ENCODE measurements around the gene WDR59.
"Not testable (repeated sequence)": the region's sequence is repeated elsewhere in the genome, so short reads cannot be mapped to it uniquely, and the experiment has no call there.

Gene WDR59

GRCh38 chr16:74975591-74975990, 9.3 kb downstream of the WDR59 start:
- no peak for DNase-seq (ENCODE audit: low read depth)

- no peak for DNase-seq (ENCODE audit: low read depth)
Observed at GRCh38 chr16:74973304-74973703, 11.6 kb downstream of the WDR59 start.

DNA sequence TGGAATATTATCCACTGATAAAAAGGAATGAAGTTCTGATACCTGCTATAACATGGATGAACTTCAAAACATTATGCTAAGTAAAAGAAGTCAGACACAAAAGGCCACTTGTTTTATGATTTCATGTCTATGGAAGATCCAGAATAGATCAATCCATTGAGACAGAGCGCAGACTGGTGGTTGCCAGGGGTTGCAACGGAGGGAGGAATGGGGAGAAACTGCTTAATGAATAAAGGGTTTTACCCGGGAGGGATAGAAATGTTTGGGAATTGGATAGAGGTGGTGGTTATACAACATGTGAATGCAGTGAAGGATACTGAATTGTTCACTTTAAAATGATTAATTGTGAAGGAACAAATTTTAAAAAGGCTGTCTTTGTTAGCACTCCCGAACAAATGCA, 30.2 kb downstream of the WDR59 start:
- DNase-seq (ENCODE audit: low read depth) = no peak

- no peak for DNase-seq (ENCODE audit: low read depth)
Observed at GRCh38 chr16:74951681-74952080, 33.2 kb downstream of the WDR59 start.

DNA sequence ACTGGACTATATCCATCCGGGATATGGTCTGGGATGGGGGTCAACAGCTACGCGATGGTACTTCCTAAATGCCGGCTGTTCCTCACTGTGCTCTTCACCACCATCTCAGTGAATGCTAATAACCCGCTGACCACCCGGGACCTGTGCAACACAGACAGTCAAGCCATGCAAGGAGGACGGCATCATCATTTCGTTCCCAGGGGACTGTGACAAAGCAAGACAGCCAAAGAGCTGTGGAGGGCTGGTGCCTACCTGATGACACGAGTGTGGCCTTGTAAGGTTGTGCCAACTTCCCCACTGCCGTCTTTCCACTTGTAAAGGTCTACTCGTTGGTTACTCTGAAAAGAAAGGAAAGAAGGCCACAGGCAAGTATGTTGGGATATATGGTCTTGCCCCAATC, 33.7 kb downstream of the WDR59 start:
- no peak for DNase-seq (ENCODE audit: low read depth)

DNA sequence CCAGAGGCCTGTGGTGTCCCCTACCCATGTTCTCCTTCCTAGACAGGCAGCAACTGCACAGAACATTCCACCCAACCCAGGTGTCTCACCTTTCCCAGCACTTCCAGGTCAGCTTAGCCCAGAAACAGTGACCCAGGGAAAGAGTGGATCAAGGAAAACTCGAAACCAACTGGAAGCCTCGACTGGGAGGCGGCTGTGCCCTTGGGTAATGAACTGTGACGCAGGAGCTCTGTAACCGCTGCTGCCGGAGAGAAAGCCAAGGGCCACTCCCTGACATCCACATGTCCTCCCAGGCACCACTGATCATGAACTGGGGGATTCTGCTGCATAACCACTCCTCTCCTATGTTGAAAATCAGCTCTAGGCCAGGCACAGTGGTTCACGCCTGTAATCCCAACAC, 34.4 kb downstream of the WDR59 start:
- no peak for DNase-seq (ENCODE audit: low read depth)

DNA sequence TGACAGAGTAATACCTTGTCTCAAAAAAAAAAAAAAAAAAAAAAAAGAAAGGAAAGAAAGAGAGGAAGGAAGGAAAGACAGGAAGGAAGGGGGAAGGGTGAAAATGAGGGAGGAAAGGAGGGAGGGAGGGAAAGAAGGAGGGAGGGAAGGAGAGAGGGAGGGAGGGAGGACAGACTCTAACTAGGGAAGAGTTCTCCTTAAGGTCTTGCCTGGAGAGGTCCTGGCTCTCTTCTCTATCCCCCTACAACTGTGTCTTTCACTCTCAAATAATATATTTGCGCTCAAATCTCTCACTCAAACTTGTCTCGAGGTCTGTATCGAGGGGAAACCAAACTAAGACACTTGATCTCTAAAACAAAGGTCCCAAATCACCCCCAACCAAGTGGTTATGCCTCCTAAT, 35.6 kb downstream of the WDR59 start:
- no peak for DNase-seq (ENCODE audit: low read depth)

DNA sequence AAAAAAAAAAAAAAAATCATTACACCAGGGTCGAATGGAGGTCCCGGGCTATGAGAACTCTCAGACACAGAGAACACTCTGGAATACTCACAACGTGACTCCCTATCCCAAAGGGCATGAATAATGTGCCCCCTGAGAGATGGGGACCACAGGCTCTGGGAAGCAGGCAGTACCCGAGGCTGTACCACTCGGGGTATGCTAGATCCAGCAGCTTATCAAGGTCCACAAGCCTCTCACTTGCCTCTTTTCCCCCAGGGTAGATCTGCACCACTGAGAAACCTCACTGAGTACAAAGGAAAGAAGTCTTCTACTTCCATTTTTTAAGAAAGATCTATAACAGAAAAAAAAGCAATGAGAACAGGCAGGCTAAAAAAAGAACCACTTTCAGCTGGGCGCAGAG, 40.5 kb downstream of the WDR59 start:
- no peak for DNase-seq (ENCODE audit: low read depth)

DNA sequence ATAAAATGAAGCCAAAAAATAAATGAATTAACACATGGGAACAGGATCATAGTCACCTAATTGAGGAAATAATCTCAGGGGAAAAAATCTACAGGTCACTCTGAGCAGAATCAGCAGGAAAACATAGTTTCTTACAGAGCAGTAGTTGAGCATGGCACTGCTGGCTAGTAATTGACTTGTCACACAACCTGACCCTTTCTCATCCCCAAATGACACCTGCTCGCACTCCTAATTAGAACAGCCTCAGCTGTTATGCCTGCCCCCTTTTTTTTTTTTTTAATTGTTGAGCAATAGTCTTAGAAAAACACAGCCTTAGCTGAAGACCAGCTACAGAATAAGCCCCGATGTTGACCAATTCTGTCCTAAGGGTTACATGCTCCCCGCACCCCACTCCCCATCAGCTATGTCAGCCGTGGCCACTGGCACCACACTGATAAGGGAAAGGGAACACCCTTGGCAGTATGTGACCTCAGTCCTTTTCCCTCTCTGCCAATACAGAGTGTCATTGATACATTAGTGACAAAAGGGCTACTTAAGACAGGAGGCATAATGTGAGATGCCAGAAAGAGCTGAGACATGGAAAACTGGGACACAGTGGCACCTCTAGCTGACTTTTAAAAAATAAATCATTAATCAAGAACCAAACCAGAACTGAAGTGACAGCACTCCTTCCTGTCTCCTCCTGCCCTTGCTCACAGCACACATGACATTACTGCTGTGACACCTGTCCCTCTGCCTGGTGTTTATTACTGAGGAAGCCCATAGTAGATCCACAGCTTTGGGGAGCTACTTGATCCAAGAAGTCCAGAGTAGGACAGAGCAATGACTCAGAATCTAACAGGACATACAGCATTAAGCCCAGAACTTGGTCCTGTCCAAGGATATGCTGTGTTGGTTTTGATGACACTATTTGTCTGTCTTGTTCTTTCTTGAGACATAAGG, 41.7 kb downstream of the WDR59 start:
- no peak for DNase-seq (ENCODE audit: low read depth)

DNA sequence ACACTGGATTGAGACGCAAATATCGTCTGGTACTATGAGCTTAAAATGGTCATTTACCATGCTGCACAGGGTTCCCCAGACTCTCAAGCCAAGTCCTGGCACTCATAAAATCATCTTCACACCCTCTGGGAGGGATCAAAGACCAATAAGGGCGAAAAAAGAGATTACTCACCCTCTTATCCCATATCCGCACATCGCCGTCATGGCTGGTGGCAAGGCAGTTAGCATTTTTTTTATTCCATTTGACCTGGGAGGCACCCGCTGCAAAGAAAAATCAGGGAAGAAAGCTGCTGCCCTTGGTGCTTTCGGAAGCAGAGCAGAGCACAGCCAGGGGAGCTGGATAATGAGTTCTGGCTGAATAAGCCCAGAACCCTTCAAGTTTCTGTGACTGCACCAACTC, 42.4 kb downstream of the WDR59 start:
- no peak for DNase-seq (ENCODE audit: low read depth)

DNA sequence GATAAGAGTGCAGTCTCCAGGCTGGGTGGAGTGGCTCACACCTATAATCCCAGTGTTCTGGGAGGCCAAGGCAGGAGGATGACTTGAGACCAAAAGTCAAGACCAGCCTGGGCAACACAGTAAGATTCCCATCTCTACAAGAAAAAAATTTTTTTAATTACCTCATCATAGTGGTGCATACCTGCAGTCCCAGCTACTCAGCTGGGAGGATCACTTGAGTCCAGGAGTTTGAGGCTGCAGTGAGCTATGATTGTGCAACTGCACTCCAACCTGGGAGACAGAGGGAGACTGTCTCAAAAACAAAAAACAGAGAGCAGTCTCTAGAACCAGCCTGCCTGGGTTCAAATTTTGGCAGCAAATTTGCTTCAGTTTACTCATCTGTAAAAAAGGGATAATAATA, 45.2 kb downstream of the WDR59 start:
- no peak for DNase-seq (ENCODE audit: low read depth)

- no peak for DNase-seq (ENCODE audit: low read depth)
Observed at GRCh38 chr16:74936902-74937560, 47.9 kb downstream of the WDR59 start.

DNA sequence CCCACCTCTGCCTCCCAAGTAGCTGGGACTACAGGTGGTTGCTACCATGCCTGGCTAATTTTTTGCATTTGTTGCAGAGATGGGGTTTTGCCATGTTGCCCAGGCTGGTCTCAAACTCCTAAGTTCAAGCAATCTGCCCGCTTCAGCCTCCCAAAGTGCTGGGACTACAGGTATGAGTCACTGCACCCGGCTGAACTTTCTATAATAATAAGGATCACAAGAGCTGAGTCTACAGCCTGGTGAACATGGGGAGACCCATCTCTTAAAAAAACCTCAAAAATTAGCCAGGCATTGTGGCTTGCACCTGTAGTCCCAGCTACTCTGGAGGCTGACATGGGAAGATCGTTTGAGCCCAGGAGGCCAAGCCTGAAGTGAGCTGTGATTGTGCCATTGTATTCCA, 53.5 kb downstream of the WDR59 start:
- DNase-seq (ENCODE audit: low read depth) = no peak

GRCh38 chr16:74929636-74930035, 55.3 kb downstream of the WDR59 start:
- DNase-seq (ENCODE audit: low read depth) = no peak

DNA sequence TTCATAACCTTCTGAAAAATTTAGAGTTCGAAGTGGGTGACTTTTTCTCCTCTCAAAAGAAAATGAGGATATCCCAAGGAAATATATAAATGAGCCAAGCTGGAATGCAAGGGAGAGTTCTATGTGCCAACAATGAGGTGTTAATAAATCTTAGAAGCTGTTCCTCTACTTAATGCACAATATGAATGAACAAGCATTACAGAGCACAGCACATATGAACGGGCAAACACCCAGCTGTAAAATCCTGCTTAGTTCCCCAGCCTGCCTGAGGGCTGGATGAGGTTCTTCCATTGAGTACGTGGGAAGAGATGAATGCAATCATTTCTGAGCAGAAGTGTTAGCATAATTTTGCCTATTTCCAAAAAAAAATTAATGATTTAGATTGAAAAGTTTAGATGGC, 58.1 kb downstream of the WDR59 start:
- no peak for DNase-seq (ENCODE audit: low read depth)

DNA sequence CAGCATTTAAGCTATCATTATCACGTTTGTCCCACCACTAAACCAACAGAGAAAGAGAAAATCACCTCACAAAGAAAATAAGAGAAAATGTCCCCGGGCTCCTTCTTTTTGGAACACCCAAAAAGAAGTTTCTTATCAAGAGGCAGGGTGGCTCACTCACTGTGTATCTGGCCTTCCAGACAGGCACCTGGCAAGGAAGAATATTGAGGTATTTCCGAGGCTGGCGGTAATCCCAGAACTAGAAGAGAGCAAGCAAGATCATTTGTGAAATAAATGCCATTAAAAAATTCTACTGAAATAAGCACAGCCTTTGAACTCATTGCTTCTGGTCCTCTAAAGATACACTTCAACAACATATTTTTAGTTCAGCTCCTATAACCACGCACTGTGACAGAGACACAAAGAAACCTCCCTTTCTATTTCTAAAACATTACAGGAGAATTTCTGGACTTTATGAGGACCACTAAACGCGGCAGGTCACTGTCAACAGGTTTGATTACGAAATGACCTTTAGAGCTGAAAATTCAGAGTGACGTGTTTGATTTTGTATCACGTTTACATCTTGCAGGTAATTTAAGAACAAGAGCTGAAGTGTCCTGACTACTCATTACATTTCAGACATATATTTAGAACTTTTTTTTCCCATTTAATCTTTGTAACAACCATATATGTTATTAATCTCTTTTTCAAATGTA, 61.0 kb downstream of the WDR59 start:
- no peak for DNase-seq (ENCODE audit: low read depth)

DNA sequence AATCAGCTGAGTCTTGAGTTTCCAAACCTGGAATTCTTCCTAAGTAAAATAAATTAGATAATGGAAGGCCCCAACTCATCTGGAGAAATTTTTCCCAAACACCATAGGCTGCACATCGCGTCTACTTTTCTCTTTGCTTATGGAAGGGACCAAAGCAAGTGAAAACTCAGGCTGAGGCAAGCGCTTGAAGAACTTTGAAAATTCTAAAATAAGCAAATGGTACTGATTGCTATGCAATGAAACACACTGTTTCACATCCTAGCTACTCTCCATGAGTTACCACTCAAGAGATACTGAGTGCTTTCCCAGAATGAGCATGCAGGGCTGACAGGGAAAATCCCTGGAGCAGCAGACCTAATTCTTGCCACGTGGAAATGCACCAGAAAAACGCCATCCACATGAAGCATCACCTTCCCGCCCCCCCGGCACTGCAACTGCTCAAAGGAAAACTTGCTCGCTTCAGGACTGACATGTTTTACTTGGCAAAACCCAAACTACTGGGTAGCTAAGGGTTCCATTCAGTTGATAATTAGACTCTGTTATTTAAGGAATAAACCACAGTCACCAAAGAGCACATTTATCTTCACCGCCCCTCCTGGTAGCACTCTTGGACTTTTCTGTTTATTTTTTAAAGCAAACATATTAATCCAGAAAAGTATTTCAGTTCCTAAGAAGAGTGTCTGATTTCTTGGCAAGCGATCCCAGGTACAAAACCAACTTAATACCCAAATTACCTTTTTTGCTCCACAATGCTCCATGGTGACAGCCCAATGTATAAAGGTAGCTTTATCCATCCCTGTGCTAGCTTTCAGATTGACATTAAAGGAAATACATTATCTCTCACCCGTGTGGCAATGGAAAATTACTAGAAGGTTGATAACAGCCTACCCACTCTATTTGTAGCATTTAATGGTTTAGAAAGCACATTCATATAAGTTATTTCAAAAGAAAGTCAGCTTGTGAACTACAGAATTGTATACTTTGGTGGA, 62.5 kb downstream of the WDR59 start:
- DNase-seq (ENCODE audit: low read depth) = no peak

GRCh38 chr16:74921051-74921450, 63.9 kb downstream of the WDR59 start:
- no peak for DNase-seq (ENCODE audit: low read depth)

GRCh38 chr16:74909665-74910064, 75.3 kb downstream of the WDR59 start:
- DNase-seq (ENCODE audit: low read depth) = no peak

DNA sequence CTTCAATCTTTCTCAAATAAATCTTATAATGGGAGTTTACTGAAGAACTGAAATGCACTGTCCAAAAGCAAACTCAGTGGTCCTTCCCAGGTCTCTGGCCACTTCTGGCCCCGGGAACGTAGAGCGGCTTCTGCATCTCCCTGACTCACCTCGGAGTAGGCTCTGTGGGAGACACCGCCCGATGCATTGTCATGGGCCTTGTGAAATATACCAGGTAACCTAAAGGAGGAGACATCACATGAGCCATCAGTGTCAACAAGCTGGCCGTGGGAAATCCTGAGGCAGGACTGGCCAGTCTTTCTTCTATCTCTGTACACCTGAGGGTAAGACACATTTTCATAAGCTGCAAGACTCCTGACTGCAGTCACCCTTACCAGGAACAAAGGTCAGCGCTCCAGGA, 76.2 kb downstream of the WDR59 start:
- DNase-seq (ENCODE audit: low read depth) = not testable (repeated sequence)

- no peak for DNase-seq (ENCODE audit: low read depth)
Observed at GRCh38 chr16:74903901-74904678, 80.8 kb downstream of the WDR59 start.

Data from stimulated activated CD8-positive, alpha-beta memory T cell treated with anti-CD3 and anti-CD28 coated beads, Interleukin-7, amount 100 ng/mL, for 24 hours (primary cell).